T follicular helper cell (primary cell): ENCODE measurements around the gene STRIT1.
"Not testable (repeated sequence)": the region's sequence is repeated elsewhere in the genome, so short reads cannot be mapped to it uniquely, and the experiment has no call there.

Source experiments
- DNase-seq: peaks from one replicate; pipeline ENCODE4 v3.0.0-alpha.2; 2020; ENCODE audit warnings: low read depth

The STRIT1 gene

DNA sequence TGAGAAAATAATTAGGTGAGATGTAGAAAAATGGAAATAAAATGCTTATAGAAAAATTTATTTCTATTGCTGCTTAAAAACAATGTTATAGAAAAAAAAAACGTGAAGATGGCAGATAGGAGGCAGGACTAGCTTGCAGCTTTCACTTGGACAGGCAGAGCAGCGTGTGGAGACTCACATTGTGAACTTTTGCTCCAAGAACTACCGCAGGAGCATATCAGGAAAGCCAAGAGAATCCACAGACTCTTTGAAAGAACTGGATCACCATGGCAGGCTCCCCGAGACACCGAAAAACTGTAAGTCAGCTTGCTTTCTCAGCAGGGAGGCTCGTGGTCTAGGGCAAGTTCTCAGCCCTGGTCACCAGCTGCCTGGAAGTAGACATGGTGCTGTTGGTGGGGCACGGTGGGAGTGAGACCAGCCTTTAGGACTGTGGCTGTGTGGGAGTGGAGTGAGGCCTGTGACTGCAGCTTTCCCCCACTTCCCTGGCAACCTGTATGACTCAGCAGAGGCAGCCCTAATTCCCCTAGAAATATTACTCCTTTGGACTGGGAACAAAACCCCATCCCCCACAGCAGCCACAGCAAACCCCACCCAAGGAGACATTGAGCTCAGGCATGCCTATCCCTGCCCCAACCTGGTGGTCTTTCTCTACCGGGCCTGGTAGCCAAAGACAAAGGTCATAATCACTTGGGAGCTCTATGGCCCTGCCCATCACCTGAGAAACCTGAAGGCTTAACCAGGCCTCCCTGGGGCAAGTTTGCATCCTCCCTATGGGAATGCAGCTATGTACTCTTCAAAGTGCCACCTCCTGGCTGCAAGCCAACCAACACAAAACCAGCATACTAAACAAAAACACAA, 22.8 kb downstream of the STRIT1 start:
- DNase-seq = no peak

DNA sequence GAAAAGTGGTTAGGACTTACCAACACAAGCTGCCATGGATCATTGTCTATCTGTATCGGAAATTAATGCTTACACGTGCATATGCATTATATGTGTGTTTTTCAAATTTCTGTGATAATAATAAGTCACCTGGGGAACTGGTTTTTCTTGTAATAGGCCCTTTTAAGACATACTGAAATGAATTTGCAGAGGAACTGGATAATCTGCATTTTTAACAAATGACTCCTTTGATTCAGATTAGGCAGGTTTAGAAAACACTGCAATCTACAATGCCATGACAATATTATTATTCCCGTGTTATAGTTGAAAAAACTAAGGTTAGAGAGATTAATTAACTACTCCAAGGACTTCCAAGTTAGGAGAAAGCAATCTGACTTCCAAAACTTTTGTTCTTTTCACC, 23.4 kb downstream of the STRIT1 start:
- no peak for DNase-seq

DNA sequence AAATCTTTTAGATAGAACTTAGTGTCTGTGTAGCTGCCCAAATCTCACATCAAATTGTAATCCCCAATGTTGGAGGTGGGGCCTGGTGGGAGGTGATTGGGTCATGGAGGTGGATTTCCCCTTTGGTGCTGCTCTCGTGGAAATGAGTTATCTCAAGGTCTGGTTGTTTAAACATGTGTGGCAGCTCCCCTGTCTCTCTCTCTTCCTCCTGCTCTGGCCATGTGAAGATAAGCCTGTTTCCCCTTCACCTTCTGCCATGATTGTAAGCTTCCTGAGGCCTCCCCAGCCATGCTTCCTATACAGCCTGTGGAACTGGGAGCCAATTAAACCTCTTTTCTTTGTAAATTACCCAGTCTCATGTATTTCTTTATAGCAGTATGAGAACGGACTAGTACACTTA, 30.6 kb downstream of the STRIT1 start:
- DNase-seq = not testable (repeated sequence)

DNA sequence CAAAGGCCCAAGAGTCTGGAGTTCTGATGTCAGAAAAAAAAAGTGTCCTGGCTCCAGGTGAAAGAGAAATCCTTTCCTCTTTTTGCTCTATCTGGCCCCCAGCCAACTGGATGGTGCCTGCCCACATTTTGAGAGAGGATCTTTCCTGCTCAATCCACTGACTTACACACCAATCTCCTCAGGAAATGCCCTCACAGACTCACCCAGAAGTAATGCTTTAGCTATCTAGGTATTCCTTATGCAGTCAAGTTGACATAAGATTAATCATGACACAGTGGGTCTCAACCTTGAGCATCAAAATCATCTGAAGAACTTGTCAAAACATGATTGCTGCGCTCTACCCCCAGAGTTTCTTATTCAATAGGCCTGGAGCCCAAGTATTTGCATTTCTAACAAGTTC, 31.2 kb downstream of the STRIT1 start:
- no peak for DNase-seq

DNA sequence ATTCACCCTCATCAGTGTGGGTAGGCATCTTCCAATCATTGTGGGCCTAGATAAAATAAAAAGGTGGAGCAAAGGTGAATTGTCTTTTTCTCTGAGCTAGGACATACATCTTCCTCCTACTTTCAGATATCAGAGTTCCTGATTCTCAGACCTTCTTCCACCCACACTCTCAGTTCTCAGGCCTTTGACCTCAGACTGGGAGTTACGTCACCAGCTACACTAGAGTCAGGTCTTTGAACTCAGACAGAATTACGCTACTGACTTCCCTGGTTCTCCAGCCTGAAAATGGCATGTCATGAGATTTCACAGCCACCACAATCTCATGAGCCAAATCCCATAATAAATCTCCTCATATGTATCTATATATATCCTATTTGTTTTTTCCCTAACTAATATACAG, 39.0 kb downstream of the STRIT1 start:
- no peak for DNase-seq

DNA sequence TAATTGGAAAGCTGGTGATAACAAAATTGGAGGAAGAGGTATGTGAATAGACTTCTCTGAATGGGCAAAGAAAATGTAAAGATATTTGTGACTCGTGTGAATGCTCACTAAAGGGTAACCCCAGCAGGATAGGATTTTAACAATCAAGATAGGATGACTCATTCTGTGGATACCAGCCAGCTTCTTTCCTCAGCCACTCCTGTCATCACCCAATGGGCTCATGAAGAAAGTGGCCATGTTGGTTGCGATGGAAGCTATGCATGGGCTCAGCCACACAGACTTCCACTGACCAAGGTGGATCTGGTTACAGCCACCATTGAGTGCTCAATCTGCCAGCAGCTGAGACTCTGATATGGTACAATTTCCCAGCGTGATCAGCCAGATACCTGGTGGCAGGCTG, 40.9 kb downstream of the STRIT1 start:
- DNase-seq = no peak

DNA sequence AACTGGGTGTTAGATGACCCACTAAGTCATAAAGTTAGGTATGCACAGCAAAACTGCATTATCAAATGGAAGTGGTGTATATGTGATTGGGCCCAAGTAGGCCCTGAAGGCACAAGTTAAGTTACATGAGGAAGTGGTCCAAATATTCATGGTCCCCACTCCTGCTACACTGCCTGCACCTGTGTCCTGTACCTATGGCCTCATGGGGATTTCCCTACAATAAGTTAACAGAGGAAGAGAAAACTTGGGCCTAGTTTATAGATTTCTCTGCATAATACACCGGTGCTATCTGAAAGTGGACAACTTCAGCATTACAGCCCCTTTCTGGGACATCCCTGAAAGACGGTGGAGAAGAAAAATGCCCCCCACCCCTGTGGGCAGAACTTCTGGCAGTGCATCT, 41.5 kb downstream of the STRIT1 start:
- no peak for DNase-seq

DNA sequence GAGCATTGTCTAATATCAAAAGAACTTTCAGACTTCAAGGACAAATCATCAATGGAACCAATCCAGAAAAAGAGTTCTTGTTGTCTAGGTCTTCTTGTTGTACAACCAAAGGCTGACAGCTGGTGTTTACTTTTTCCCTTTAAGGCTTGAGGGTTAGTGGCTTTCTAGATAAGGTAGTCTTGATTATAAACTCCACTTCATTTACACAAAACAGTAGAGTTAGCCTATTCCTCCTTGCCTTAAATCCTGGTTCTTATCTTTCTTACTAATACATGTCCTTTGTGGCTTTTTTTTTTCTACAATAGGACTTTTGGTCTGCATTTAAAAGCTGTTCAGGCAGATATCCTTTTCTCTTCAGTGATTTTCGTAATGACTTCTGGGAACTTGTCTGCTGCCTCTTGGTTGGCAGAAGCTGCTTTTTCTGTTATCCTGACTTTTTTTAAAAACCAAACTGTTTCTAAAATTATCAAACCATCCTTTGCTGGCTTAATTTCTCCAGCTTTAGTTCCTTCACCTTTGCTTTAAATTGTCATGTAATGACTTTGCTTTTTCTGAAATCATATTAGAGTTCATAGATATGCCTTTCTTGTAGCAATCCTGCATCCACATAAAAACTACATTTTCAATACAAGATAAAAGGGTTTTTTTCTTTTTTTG, 44.8 kb downstream of the STRIT1 start:
- DNase-seq = no peak

DNA sequence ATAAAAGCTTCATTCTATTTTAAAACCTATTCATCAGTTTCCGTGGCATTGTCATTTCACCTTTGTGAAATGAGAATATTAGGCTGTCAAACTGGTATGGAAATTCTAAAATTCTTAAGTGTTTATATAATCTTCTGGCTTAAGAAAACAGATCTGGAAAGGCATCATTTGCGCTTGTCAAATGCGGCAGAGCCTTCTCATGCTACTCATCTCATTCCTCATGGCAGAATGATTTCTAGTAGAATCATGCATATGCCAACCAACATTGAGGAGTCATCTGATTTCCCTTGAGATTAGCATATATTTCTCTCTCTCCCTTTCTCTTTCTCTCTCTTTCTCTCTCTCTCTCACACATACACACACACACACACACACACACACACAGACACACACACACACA, 48.8 kb downstream of the STRIT1 start:
- DNase-seq = no peak

DNA sequence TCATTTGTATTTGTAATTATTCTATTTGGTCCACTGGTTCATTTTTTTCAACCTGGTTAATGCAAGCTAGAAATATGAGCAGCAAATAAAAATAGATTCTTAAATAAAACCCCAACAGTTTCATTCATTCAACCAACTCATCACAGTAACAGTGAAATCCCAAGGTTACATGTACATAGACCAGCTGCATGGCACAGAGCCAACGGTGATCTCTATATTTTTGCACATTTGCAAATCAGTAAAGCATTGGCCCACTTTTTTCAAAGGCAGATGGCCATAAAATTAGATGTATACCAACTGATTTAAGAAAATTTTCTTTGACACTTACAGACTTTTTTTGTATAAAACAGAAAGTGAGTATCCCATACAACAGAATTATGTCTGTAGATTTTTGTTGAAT, 49.3 kb downstream of the STRIT1 start:
- DNase-seq = no peak

DNA sequence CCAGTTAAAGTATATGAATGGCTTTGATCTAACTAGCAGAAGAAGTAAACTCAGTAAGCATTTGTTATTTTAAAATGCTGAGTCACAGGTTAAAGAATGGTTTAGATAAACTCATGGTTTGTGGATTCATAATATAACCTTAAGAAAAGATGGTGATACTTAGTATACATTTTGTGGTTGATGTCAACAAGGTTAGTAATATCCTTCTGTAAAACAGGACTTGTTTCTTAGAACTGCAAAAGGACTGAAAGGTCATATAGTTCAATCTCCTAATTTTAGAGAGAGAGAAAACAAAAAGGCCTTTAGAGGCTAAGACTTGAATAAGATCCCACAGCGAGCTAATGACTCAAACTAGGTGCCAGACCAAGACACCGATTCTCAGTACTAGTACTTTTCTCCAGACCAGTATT, 50.0 kb downstream of the STRIT1 start:
- no peak for DNase-seq

DNA sequence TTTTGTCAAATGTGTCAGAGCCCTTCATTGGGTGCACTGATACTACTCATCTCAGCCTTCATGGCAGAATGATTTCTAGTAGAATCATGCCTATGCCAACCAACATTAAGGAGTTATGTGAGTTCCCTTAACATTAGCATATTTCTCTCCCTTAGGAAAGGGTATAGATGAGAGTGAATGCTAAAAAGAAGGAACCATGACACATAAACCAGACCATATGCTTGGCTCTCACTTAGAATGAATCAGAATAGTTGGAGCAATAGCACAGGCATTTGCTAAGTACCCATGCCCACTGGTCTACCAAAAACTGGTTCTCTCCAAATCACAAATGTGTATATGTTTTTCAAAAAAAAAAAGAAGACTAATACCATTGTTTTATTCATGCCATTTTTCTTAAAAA, 51.1 kb downstream of the STRIT1 start:
- DNase-seq = no peak

DNA sequence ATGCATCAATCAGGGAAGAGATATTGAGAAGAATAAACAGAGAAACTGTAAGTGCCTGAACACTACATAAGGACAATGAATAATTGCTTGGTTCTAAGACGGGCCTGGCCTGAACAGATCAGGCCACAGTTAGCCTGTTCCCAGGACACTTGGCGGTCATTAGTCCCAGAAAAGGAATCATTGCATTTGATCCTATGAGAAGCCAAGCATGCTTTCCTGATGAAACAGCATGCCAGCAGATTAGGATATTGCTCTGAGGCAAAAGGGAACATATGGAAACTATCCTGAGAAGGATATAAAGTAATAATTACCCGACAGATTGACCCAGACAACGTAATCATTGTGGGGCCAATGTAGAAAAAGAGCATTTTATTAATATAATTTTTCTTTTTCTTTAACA, 51.9 kb downstream of the STRIT1 start:
- no peak for DNase-seq
